Occipital lobe (tissue), 3 donors: ENCODE measurements around the gene TXLNG. TPM values are rescaled to one million over a fixed set of nuclear protein-coding genes. Genes with fewer than 3 reads are reported as not detected.

Experiments used
- DNase-seq: peaks from one replicate; lab custom pipeline; 2025; lab: John Stamatoyannopoulos, UW
- small RNA-seq: library from RNA; depleted of rRNA; stranded (forward); fragments of <200 nt; gene quantifications from one replicate; pipeline ENCODE3, GENCODE V24; 2014
- total RNA-seq: library from RNA; depleted of rRNA; stranded (reverse); fragments of >200 nt; gene quantifications from one replicate; pipeline ENCODE4 v1.2.3, GENCODE V29; 2014

Gene TXLNG
- total RNA-seq, 1 donor from 2014 or later = 13.1 TPM

DNA sequence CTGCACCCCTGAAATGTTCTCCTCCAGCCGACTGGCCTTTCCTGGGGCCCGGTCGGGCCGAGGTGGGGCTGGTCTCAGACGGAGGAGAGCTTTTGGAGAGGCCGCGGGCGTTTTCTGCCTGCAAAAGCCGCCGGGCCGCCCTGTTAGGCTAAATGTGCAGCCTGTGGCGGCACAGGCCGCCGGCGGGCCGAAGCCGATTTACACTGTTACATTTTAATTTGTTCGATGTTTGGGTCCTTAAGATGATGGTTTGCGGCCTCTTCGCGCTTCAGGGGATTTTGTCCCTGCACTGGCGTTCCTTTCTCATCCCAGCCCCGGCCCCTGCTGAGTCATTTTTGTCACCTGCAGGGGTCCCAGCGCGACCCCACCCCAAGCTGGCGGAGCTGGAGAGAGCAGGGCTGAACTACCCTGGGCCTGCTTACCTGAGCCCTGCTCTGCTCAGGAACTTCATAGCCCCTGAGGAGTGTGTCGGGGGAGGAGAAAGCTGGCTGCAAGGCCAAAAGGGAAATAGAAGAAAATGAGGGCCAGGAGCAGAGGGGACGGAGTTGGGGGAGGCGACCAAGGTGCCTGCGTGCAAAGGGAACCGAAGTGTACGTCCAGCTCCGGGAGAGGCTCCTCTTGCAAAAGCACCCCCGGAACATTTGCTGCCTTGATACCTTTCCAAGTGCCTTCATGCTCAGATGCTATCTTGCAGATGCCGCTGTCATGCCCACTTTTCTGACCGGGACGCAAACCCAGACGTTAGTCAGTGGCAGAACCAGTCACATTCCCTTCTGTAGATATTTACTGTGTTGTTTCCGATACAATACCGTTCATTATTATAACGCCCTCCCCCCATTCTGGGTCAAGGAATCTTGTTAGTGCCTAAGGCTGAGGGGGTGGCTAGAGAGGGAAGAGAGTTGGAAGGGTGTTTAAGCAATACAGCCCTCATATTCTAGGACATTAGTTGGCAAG is 84.9 kb downstream of the TXLNG start:
- peak; percentile 30 for DNase-seq

DNA sequence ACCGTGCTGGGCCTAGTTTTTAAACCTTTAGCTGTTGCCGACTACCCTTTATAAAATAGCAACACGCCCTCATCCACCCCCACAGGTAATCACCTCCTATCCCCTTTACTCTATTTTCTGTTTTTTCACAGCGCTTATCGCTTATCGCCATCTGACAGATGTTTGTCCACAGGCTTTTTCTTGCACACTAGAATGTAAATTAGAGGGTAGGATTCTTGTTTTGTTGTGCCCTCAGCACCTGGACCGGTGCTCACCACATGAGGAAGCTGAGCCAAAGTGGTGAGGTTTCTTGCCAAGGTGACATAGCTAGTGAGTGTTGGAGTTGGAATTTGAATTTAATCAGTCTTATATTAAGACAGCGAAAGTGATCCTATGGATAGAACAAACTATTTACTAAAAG is 86.8 kb downstream of the TXLNG start:
- no peak for DNase-seq

DNA sequence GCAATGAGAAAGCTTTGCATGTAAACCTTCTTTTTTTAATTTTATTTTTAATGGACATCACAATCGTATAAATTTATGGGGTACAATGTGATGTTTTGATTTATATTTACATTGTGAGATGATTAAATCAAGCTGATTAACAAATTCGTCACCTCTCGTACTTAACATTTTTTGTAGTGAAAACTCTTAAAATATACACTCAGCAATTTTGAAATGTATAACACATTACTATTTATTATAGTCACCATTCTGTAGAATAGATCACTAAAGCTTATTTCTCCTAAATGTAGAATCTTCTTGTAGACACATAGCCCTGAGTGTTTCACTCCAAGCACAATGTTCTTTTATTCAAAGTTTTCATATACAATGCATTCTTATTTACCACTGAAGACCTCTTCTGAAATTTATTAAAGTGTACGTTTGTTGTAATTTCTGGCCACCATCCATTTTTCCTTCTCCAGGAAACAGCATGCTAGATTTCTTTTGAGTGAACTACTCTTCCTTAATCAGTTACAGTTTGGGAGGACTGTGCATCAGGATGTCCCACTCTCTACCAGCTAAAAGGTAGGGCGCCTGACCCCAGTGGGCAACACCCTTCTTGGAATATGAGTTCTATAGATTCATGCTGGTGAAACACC is 88.3 kb downstream of the TXLNG start:
- DNase-seq = no peak

DNA sequence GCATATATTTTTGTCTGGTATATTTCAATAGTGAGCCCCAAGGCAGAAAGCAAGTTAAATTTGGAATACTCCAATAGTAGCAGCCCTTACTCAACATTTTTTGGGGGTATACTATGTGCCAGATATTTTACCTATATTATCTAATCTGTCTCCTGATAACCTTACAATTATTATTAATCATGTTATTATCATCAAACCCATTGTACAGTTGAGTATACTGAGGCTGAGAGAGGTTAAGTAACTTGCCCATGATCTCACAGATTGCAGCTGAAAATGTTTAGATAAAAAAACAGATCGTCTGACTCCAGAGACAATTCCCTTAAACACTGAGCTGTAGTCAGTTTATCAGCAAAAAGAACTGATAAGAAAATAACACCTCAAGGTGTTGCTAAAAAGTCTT is 90.4 kb downstream of the TXLNG start:
- DNase-seq = no peak

DNA sequence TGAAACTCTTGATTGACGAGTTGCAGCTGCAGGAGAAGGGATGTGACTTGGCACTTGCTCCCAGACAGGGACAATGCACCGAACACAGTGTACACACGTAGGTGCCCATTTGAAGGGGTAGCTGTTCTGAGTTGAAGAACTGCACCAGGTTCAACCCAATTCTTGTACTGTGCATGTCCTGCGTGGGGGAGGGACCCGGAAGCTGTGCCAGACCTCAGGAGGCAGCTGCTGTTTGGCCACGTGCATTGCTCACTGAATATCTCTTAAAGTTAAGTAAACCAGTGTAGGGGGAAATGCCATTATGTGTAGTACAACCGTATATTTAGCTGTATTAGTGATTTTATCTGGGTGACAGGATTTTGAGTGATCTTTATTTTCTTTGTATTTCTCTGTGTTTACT is 95.9 kb downstream of the TXLNG start:
- DNase-seq = peak; percentile 12

DNA sequence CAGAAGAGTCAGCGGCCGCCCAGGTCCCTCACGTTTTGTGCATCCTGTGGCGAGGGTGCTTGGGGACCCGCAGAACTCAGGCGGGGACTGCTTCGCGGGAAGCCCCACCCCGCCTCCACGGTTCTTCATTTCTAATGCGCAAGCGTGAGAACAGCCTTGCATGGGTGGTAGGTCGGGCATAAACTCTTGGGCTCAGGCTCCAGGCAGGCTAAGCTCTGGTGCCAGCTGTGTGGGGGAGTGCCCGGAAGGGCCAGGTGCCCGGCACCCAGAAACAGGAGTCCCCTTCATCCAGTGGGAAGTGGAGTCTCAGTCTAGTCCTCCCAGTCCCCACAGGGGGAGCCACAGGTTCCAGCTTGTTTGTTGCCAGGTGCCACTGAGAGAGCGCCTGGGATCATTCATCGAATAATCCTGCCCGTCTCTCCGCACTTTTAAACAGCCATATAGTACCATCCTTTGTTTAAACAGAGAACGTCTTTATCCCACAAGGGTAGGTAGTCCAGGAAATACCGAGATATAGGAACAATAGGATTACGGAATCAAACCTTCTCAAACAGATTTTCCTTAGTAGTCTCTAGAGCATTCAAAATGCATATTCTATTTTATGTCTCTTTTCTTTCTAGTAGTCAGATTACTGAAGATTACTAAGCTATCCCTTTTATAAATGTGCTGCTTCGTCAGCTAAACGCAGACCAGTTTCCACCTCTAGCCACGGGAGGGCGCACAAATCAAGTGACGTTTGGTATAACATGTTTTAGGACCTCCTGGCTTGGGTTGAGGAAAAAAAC is 96.6 kb downstream of the TXLNG start:
- DNase-seq = peak; percentile 22

DNA sequence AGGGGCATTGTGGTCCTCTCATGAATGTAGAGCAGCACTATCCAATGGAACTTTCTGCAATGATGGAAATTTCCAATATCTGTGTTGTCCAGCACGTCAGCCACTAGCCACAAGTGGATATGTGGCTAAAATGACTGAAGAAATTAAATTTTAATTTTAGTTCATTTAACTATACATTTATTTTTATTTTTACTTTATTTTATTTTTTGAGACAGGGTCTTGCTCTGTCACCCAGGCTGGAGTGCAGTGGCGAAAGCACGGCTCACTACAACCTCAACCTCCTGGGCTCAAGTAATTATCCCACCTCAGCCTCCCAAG is 97.2 kb downstream of the TXLNG start:
- DNase-seq = no peak

DNA sequence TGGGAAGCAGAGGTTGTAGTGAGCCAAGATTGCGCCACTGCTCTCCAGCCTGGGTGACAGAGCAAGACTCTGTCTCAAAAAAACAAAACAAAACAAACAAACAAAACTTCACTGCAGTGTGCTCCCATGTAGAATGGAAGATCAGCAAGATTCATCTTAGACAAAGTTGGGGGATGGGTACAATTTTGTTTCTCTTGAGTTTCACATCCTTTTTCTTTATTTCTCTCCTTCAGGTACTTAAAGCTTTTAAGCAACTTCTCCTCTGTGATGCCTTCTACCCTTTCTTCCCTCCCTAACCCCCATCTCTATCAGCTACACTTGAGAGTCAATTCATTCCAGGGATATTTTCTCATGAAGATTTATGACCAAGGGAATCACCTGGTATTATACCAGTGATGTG is 99.4 kb downstream of the TXLNG start:
- no peak for DNase-seq

DNA sequence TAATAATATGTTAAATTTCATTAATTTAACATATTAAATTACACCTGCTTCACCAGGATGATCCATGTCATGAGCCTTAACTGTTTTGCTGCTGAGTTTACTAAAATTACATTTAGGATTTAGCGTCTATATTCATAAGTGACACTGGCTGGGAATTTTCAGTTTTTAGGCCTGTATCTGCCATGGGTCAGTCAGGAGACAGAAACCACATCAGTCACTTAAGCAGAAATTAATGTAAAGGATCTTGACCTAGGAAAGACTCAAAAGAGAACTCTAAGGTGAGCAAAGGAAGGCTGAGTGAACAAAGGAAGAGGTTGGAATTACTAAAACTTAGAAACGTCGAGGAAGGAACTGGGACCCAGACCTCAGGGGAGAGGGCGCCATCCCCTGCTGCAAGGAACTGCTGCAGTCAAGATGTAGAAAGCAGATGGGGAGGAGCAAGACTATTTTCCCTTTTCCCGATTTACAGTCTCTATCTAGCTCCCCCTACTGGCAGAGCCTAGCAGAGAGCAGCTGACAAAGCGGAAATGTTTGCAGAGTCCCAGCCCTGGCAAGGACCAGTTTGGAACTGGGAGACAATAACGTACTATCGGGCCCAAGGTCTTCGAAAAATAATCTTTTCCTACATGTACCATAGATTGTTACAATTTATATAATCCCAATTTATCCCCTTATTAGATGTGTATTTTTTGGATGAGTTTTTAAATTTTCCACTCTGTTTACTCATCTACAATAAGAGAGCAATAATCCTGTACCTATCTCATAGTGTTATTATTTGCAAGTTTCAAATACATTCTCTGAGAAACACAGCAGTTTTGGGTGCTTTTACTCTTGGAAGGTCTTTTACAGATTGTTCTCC is 106.5 kb downstream of the TXLNG start:
- DNase-seq = peak; percentile 36

Small RNA genes lying within 50 kb of the gene (small RNA-seq; reads per million reads assigned to genes)
- not detected for gene RNU4-6P
- gene RNU7-56P = not detected
- gene RPL12P49 = not detected

Other genes starting within 250 kb of the TXLNG start
- gene S100G, start 136.3 kb upstream of the TXLNG start, total RNA-seq = not detected
- 33.4 TPM for gene CTPS2, start 73.8 kb upstream of the TXLNG start, total RNA-seq
- 25.0 TPM for gene SYAP1, start 66.9 kb upstream of the TXLNG start, total RNA-seq
- gene RBBP7, start 83.9 kb downstream of the TXLNG start, total RNA-seq = 60.8 TPM
- gene REPS2, start 160.2 kb downstream of the TXLNG start, total RNA-seq = 37.7 TPM